ENCODE data around the gene ELMOD3. TPM values are rescaled to one million over a fixed set of nuclear protein-coding genes. Genes with fewer than 3 reads are reported as not detected.
"Not testable (repeated sequence)": the region's sequence is repeated elsewhere in the genome, so short reads cannot be mapped to it uniquely, and the experiment has no call there.

The ELMOD3 gene
- total and polyA plus RNA-seq, 8 donors = 3.9 to 22.9 (median 8.0) TPM

DNA sequence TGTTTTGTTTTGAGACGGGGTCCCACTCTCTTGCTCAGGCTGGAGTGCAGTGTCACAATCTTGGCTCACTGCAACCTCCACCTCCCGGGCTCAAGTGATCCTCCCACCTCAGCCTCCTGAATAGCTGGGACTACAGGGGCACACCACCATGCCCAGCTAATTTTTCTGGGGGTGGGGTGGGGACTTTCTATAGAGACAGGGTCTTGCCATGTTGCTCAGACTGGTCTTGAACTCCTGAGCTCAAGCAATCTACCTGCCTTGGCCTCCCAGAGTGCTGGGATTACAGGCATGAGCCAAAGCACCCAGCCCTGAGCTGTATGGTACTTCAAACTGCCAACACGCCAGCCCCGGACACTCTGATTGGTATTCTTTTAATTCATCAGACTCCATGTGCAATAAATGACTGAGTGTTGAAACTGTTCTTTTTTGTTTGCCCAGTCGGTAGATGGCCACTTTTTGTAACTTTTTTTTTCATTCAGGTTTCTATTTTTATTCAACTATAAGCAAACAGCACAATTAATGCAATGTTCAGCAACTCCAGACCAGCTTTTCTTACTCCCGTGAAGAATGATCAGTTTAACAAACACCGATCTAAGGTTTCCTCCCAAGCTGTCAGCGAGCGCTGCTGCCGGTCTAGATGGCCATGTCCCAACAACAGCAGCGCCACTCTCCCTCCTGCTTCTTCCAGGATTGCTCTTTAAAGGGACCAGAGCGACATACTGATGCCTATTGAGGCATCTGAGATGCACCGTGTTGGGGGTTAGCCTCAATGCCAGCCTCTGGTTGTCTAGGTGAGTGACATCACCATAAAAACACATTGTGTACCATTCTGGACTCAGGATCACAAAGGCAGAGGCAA lies 14.3 kb upstream of the ELMOD3 start:
- intact Hi-C loops (cut with DNase I) = no loop called here
- no peak overlapping the region for H3K4me3 ChIP-seq
- no peak for FAIRE-seq
- no peak for DNase-seq
- H3K27me3 ChIP-seq = no peaks in the 10 kb centered on the region
- 20 to 23% methylated on average over 13 of the region's 13 CpGs for WGBS, 2 donors
- ATAC-seq = peak; percentile 36 to 72 (median 56)
- no peaks in the 10 kb centered on the region for H3K4me1 ChIP-seq
- H3K27ac ChIP-seq = no peak overlapping the region
- H3K36me3 ChIP-seq = peaks cover 0 to 3% (median under 1%) of the 10 kb centered on the region in 3 donors
- TF ChIP-seq, protein P1, sequence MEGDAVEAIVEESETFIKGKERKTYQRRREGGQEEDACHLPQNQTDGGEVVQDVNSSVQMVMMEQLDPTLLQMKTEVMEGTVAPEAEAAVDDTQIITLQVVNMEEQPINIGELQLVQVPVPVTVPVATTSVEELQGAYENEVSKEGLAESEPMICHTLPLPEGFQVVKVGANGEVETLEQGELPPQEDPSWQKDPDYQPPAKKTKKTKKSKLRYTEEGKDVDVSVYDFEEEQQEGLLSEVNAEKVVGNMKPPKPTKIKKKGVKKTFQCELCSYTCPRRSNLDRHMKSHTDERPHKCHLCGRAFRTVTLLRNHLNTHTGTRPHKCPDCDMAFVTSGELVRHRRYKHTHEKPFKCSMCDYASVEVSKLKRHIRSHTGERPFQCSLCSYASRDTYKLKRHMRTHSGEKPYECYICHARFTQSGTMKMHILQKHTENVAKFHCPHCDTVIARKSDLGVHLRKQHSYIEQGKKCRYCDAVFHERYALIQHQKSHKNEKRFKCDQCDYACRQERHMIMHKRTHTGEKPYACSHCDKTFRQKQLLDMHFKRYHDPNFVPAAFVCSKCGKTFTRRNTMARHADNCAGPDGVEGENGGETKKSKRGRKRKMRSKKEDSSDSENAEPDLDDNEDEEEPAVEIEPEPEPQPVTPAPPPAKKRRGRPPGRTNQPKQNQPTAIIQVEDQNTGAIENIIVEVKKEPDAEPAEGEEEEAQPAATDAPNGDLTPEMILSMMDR (IDR thresholded peaks at IDR 0.05) = no peak
- H3K9me3 ChIP-seq = no peaks in the 10 kb centered on the region

DNA sequence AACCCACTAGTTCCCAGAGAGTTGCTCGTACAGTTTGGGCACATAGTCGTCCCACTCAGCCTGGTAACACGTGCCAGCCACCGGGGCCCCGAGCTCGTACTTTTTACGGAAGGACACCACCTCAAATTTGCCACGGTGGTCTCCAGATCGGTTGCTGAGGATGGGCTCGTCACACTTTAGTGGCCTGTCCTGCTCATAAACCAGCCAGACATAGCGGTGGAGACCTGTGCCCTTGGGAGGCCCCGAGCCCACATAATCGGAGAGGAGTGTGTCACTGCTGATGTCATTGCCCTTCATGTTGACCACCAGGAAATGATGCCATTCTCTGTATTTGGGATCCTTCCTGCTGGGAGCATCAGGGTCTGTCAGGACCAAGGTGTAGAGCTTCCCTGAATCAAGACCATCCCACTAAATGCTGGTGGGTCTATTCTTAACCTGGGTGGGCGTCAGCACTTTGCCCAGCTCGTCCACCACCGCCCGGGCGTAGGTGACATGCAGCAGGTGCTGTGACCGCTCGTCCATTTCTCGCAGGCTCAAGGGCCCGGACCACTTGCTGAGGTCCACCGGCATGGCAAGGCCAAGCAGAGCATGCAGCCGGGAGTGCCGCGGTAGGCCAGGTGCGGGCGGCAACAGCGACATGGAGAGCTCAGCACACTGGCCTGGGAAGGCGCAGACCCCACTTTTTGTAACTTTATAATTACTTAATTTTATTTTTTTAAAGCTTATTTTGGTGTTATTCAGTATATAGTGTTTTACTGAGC lies 13.1 kb upstream of the ELMOD3 start:
- TF ChIP-seq, protein P1 (IDR thresholded peaks at IDR 0.05) = no peak
- DNase-seq = no peak
- FAIRE-seq = no peak
- Histone ChIP-seq H3K4me3 (no peak overlapping the region), H3K27me3 (no peaks in the 10 kb centered on the region), H3K27ac (no peak overlapping the region), H3K4me1 (no peaks in the 10 kb centered on the region), H3K9me3 (no peaks in the 10 kb centered on the region), H3K36me3 (peaks cover 0 to 12% (median 3%) of the 10 kb centered on the region in 3 donors)
- intact Hi-C loops (cut with DNase I) = loop anchor here in 1 of 3 donors (2.0 kb wide), 1 partner anchor 27 kb away; no protein-coding TSS in a partner anchor
- ATAC-seq = no peak
- 88 to 92% methylated on average over 30 of the region's 30 CpGs for WGBS, 2 donors

DNA sequence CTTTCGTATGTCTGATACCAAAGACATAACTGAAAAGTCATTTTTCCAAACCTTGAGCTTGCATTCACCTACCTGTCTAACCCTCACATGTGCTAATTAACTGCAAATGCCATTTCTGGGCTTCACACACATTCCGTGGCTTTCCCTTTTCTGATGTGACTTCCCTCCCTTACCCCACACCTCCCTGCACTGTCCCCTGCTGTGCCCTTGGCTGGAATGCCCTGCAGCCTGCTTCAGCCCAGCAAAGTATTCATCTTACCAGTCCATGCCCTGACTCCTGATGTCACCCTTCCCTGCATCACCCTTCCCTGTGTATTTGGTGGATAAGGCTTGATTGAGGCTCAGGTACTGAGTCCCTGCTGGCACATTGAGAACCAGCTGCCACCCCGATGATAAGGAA lies 12.4 kb upstream of the ELMOD3 start:
- Histone ChIP-seq H3K27me3 (no peaks in the 10 kb centered on the region), H3K4me1 (no peaks in the 10 kb centered on the region), H3K27ac (no peak overlapping the region), H3K36me3 (peaks cover 0 to 18% (median 3%) of the 10 kb centered on the region in 3 donors), H3K9me3 (no peaks in the 10 kb centered on the region), H3K4me3 (no peak overlapping the region)
- DNase-seq (no peak), FAIRE-seq (no peak), ATAC-seq (no peak)
- intact Hi-C loops (cut with DNase I) = loop anchor here in 1 of 3 donors (2.0 kb wide), 1 partner anchor 27 kb away; no protein-coding TSS in a partner anchor
- TF ChIP-seq, protein P1 (IDR thresholded peaks at IDR 0.05) = no peak
- WGBS, 2 donors = 79% methylated on average over 3 of the region's 3 CpGs

DNA sequence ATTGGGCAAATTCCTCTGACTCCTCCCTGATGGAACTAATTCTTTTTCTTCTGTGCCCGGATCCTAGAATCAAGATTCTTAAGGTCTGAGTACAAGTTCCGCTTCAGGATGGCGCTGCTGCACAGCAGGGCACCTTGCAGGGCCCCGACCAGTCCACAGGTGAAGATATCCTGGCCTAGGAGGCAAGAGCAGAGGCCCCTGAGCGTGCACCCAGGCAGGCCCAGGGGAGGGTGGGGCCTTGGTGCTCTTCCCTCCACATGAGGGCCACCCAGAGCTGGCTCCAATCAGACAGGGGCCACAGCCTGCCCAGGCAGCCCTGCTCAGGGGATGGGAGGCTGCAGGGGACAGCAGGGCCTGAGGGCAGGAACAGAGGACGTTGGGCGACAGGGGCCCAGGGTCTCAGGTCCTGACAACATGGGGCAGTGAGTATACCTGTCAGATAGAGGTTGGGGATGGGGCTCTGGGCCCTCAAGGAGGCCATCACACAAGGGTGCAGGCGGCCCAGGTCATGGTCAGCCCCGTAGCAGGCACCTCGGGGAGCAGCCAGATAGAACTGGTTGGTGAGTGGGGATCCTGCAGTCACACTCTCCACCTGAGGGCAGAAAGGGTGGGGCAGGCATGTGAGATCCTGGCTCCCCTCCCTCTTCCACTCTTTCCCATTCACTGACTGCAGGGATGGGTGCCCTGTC lies 11.2 kb upstream of the ELMOD3 start:
- not testable (repeated sequence) for H3K9me3 ChIP-seq, FAIRE-seq, H3K27ac ChIP-seq, H3K4me3 ChIP-seq, DNase-seq, H3K27me3 ChIP-seq, H3K4me1 ChIP-seq
- H3K36me3 ChIP-seq = peaks cover 0 to 18% (median 3%) of the 10 kb centered on the region in 3 donors
- ATAC-seq = peak in 1 of 4 donors; percentile 4
- intact Hi-C loops (cut with DNase I) = loop anchor here in 1 of 3 donors (2.0 kb wide), 1 partner anchor 29 kb away; no protein-coding TSS in a partner anchor
- WGBS, 2 donors = 92 to 96% methylated on average over 10 of the region's 10 CpGs

Measured in pancreas (tissue), 10 donors.